Smooth muscle cell of the coronary artery (primary cell): Measurements from ENCODE around the gene TOM1L2. TPM values are rescaled to one million over a fixed set of nuclear protein-coding genes. Genes with fewer than 3 reads are reported as not detected.

ENCODE experiments used
- total RNA-seq: library from RNA; depleted of rRNA; stranded (reverse); fragments of >200 nt; gene quantifications from 2 replicates; pipeline ENCODE4 v1.2.3, GENCODE V29; 2014; ENCODE audit warnings: low replicate concordance

TOM1L2 gene
- 26.7 and 30.3 TPM in 2 replicates for total RNA-seq

DNA sequence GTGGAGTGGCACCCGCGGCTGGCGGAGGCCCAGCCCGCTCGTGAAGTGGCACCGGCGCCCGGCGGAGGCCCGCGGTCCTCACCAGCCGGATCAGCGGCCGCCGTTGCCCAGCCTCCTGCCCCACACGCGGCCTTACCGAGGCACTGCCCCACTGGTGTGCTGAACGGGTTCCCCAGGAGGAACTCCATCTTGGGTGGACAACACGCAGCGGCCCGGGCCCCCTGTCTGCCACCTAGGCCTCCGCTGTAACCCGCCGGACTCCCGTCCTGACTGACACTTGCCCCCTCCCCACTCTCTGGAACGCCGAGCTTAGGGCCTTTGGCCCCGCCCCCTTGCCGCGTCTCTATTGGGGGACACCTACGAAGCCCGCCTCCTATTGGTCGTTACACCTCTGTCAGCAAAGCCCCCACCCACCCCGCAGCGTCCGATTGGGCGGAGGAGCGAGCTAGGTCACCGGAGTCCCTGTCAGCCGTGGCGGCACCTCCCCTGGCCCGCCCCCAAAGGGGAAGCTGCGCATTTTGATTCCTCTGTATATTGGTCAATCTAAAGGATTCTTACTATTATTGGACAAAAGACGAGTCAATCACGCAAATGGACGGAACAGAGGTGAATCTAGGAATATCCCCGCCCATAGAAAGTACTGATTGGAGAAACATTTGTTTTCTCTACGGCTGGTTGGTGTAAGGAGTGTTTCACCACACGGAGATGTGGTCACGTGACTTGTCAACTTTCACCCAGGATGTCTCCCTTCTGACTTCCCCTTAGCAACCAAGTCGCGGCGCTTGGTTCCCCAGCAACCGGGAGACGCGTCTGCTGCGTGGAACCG is at the start of gene TOM1L2, which contains the start of gene DRC3:
Gene TOM1L2, minus strand, starts transcription at position 275 of the 826 bp plus-strand sequence. Its CDS starts 87 bp downstream, at position 188.
Gene DRC3, plus strand, starts transcription at position 737 of the 826 bp plus-strand sequence. CDS start 4,737 bp downstream, outside the sequence.

DNA sequence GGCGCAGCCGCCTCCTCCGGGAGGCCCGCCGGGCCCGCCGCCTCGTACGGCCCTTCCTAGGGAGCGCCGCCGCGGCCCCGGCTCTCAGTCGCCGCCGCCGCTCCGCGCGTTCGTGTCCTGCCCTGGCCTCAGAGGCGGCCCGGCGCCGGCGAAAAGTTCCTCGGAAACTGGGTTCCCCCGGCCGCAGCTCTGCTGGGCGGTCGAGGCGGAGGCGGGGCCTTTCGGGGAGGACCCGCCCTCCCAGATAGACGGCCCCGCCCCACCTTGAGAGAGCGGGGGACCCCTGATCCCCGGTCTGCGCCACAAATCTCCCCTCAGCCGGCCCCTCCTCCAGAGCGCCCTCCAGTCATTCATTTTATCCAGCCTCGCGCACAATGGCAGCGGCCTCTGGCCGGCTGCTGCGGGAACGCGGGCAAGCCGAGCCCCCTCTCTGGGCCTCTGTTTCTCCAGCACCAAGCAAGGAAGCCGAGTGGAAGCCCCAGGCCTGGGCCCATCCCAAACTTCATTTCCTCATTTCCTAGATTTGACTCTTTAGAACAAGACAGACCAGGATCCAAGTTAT is 135.3 kb downstream of the TOM1L2 start, which contains the start of gene SREBF1:
Gene SREBF1, minus strand, starts transcription at position 169 of the 562 bp plus-strand sequence. CDS start 169 bp downstream, outside the sequence.

Other genes with a start within 250 kb of the TOM1L2 start
- 39.4 and 42.0 TPM in 2 replicates for gene SREBF1, start 135.4 kb downstream of the TOM1L2 start, total RNA-seq
- 0.83 and 3.0 TPM in 2 replicates for gene DRC3, start 462 bp upstream of the TOM1L2 start, total RNA-seq
- 15.8 and 16.5 TPM in 2 replicates for gene ATPAF2, start 66.8 kb upstream of the TOM1L2 start, total RNA-seq
- 4.2 and 8.9 TPM in 2 replicates for gene GID4, start 67.0 kb upstream of the TOM1L2 start, total RNA-seq
- gene DRG2, start 115.5 kb upstream of the TOM1L2 start, total RNA-seq: 31.0 and 35.0 TPM in 2 replicates
- 0.53 and 1.6 TPM in 2 replicates for gene MYO15A, start 136.4 kb upstream of the TOM1L2 start, total RNA-seq
- 99.0 and 115 TPM in 2 replicates for gene ALKBH5, start 211.4 kb upstream of the TOM1L2 start, total RNA-seq